Measurements from ENCODE around the gene LRTM1.

DNA sequence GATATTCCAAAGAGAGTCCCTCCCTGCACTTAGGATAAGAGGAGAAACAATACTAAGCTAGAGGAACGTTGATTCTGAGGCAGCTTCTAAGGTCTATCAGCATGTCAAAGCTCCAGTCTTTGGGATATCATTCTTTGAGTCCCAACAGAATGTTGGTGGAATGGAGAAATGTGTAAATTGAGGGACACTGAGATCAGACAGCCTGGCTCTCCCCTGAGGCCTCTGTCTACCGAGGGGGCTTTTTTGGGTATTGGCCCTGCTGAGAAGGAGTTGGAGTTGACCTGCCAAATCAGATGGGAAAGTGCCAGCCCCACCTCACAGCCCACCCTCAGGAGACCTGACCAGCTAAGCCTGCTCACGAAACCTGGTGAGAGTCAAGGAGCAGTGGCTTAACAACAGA, 27.6 kb upstream of the LRTM1 start:
- no peak for TF ChIP-seq POLR2A (IDR thresholded peaks at IDR 0.05)
- TF ChIP-seq CTCF (IDR thresholded peaks at IDR 0.05), result no peak

Measured in uterus (tissue), 2 donors.